A204.1 (cell line): ENCODE results near the gene NFKBIA.
A peak's percentile ranks its signal among the peaks of the same experiment; 100 is the strongest.
"Not testable (repeated sequence)": the region's sequence is repeated elsewhere in the genome, so short reads cannot be mapped to it uniquely, and the experiment has no call there.

Source experiments
- FAIRE-seq: peaks from 2 replicates; lab custom pipeline; 2012; peaks lifted over from hg19 to GRCh38; lab: Jason Lieb, UNC

NFKBIA gene

DNA sequence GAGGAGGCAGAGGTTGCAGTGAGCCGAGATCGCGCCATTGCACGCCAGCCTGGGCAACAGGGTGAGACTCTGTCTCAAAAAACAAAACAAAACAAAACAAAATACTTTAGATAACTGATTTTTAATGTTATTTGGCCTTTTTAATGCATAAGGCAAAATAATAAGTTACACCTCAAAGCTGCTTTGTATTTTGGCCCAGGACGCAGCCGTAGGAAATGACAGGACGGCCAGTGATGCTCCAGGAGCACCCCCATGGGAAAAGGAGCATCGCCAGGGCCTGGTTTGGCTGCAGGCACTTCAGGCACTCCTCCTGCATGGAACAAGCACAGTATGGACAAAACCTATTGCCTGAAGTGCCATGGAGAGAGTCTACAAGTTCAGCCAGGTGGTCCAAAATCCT lies 3.5 kb upstream of the NFKBIA start:
- no peak for FAIRE-seq

DNA sequence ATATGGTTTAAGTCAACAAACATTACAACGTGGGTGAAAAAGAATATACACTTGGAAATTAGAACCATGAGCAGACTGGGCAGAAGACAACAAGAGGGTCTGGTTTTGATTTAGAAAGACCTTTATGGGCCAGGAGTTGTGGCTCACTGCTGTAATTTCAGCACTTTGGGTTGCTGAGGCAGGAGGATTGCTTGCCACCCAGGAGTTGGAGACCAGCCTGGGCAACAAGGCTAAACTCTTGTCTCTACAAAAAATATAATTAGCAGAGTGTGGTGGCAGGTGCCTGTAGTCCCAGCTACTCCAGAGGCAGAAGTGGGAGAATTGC lies 2.7 kb upstream of the NFKBIA start:
- no peak for FAIRE-seq

DNA sequence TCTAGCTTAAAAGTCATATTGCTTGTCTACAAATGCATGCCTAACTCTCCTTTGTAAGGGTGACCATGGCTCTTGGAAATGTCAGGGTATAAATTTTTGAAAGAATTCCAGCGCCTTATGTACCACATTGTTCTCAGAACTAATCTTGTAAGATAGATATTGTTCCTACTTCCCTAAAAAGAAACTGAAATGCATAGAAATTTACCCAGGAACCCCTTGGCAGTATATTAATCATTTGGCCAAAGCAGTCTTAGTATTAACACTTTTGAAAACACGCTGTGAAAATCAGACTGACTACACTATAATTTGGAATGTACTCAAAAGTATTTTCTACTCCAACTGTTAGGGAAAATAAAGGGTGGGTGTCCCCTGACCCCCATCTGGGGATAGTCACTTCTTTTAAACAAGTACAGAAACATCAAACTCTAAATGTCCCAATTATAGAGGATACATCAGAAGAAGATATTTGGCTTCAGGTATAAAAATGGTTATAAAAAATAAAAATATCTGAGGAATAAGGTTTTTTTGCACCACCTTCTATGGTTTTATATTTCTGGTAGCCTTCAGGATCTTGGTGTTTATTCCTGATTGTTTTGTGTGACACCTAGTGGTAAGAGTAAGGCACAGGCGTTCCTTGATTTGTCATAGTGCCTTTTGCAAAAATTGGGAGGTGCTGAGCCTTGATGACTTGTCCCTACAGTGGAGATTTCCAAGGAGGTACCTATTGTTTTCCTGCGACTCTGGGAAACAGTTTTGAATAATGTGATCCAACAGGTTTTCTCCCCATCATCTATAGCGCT lies 2.2 kb upstream of the NFKBIA start:
- peak; percentile 83 for FAIRE-seq

DNA sequence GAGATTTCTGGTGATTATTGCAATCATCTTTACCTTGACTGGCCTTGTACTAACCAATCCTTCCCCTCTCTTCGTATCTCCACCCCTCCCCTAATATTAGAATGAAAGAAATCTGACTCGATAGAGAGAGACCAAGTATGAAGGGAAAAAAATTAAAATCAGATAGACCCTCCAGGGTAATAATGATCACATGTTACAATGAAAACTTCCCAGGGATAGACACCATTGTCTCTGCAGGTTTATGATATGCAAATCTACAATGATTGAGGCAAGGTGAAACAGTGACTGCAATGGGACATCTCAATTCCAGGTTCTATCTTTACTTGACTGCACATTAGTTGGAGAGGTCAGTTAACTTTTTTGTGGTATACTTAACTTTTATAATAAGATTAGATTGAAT lies 1.5 kb upstream of the NFKBIA start:
- FAIRE-seq: no peak

DNA sequence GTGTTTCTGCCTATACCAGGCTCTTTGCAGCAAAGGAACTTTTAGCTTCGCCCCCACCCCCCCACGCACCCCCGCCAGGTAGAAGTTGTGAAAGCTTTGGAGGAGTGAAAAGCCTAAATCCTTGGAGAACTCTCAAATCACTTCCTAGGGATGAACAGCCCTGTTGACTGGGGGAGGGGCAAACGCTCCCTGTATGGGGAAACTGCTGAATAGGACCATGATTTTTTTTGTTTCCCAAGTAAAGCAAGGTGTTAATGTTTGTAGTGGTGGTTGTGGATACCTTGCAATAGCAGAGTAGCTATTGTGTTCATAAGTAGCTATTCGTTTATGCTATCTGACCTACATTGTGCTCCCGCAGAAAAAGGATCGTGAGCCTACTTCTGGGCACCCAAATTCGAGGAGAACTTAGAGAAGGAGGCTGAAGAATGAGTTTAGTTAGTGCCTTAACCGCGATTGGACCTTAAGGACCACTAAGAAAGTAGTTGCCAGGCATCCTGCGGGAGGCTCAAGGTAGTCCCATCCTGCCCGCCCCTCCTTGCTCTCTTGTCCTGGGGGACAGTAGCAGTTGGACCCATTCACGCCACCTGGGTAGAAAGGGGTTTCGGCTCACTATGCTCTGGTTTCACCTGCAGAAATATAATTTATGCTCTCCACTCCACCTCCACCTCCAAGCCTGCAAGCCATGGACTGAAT lies 901 bp upstream of the NFKBIA start:
- FAIRE-seq: no peak

DNA sequence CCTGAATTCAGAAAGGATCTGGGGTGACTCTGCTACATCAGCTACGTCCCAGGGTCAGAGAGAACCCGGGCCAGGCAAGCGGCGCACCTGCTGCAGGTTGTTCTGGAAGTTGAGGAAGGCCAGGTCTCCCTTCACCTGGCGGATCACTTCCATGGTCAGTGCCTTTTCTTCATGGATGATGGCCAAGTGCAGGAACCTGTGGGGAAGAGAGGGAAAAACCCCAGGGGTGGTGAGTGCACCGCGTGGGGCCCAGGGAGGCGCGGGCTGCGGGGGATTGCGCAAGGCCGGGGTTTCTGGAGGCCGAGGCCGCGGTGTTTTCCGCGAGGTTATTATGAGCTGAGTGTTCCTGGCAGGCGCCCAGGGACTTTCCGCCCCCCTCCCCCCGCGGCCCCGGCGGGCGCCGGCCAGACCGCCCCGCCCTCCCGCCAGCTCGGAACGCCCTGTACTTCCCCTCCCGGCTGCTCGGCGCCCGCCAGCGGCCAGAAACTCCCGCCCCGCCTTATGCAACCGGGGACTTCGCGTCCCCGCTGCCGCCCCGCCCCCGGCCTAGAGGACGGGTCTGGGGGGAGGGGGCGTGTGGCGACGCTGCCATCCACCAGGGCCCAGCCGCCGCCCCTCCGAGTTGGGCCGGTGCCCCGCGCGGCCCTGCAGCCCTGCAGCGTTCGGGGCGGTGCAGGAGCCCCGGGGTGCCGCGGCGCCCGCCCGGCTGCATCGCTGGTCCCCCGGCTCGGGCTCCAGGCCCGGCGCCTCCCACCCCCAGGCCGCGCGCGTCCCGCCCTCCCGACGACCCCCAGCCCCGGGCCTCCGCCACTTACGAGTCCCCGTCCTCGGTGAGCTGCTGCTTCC lies 723 bp downstream of the NFKBIA start:
- FAIRE-seq: no peak

DNA sequence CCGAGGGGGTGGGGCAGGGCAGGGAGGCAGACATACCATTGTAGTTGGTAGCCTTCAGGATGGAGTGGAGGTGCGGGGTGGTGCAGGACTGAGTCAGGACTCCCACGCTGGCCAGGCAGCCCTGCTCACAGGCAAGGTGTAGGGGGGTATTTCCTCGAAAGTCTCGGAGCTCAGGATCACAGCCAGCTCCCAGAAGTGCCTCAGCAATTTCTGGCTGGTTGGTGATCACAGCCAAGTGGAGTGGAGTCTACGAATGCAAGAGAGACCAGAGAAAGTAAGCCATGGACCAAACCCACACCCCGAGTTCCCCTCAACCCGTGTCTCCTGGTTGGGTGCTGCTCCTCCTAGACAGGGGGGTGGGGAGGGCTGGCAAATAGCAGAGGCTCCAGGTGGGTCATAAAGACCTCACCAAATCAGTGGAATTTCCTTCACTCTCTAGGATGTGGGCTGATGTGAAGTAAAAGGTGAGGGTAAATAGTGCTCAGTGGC lies 1.4 kb downstream of the NFKBIA start:
- no peak for FAIRE-seq

DNA sequence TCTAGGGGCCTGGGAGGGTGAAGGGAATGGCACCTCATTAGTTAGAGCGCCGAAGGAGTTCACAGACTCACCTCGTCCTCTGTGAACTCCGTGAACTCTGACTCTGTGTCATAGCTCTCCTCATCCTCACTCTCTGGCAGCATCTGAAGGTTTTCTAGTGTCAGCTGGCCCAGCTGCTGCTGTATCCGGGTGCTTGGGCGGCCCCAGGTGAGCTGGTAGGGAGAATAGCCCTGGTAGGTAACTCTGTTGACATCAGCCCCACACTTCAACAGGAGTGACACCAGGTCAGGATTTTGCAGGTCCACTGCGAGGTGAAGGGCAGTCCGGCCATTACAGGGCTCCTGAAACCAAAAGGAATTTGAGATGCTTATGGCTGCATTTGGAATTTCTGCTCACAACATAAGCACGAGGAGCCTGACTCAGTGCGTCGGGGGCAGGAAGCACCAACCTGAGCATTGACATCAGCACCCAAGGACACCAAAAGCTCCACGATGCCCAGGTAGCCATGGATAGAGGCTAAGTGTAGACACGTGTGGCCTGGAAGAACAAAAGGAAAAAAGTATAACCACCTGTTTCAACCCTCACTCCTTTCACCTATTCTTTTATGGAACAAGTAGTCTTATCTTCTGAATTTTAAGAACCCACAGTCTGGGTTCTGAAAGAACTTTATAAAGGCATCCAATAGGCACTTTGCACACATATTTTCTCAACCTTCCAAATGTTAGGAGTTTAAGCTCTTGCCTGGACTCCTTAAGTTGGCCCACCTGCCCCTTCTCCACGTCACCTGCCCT lies 2.0 kb downstream of the NFKBIA start:
- no peak for FAIRE-seq

DNA sequence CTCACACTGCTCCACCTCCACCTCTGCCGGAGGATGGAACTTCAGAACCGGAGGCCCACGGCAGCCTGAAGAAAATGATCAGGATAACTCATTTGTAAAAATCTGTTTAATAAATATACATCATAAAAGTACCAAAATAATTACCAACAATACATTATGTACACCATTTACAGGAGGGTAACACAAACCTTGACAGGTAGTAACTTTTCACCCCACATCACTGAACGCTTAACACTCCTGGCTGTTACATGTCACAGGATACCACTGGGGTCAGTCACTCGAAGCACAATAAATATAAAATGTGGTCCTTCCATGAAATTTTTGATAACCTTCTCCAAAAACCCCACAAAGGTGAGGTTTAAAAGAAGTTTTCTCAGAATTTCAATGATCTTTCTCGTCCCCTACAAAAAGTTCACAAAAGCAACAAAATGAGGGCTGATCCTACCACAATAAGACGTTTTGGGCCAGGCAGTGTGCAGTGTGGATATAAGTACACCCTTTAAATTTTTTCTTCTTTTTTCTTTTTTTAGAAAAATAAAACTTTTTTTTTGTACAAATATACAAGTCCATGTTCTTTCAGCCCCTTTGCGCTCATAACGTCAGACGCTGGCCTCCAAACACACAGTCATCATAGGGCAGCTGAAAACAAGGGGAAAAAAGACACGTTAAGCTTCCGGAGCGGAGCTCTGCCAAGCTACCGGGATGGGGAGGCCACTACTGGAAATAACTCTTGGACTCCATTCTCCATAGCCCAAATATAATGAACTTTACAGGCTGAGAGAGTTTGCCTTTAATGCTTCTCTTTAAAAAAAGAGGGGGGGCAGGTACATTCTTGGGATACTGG lies 2.9 kb downstream of the NFKBIA start:
- FAIRE-seq: no peak

DNA sequence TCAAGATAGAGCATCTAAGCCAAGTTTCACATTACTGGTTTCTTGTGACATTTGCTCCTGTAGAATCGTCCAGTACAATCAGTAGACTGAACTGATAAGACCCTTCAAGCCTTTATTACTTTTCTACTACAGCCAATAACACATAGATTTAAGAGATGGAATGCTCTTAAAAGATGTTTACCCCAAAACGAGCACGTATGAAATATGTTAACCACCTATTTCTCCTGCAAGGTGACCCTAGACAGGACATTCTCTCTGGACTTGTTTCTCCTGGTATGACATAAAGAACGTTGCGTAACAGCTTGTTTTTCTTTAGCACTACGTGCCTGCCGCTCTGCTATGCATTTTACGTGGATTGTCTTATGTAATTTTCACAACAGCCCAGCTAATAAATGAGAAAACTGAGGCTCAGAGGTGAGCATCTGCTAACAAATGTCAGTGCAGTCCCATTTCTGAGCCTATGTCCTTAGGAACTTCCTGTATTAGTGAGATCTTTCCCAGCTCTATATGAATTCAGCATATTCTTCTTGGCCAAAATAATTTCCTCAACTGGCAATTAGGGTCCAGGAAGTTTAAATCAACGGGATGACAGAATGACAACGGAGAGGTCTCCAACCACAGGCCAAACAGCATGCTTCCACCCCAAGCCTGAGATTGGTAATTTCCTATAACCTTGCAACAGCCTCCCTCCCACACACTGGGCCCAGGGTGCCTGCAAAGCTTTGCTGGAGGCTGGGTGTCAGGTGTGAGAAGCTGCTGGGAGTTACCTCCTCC lies 3.7 kb downstream of the NFKBIA start:
- no peak for FAIRE-seq

DNA sequence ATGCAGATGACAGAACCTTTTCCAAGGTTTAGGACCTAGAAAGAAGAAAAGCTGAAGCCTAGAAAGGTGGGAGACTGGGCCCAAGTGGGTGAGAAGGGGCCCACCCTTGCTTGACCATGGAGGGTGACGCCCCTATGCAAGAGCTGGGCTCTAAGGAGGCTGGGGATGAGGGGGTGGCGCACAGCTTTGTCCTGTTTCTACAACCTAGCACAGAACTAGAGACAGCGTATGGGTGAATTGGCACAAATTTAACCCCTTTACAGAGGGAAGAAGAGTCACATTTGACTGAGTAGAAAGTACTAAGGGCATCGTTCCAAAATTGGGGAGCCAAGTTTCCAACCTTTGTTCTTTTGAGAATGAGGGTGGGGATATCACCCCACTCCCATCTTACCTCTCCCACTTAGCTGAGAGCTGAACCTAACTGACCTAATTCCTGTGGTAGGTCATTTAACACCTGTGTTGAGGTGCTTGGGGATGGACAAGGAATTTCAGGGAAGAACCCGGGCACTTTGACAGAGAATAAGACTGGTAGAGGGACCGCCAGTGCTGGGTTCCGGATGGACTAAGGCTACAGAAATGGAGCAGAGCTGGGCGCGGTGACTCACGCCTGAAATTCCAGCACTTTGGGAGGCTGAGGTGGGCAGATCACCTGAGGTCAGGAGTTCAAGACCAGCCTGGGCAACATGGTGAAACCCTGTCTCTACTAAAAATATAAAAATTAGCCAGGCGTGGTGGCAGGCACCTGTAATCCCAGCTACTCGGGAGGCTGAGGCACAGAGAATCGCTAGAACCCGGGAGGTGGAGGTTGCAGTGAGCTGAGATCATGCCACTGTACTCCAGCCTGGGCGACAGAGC lies 5.2 kb downstream of the NFKBIA start:
- no peak for FAIRE-seq

DNA sequence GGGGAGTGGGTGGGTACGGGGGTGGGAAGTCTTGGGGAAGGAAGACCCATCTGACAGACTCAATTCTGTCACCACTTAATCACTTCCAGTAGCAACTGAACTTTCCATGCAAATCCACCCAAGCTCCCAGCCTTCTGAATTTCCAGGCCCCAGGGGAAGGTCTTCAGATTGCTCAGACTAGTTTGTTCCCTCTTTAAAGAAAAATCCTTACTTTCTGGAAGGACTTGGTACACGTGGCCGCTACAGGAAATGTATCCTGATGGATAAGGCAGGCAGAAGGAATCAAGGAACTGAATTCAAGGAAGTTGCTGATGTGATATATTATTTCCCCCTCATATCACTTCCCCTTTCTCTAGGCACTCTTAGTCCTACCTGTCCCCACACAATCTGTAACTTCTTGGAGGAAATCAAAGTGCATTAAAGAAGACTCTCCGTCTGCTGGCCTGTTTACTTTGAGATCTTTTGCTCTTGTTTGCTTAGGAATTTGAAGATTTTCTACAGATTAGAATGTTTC lies 6.4 kb downstream of the NFKBIA start:
- FAIRE-seq: no peak

DNA sequence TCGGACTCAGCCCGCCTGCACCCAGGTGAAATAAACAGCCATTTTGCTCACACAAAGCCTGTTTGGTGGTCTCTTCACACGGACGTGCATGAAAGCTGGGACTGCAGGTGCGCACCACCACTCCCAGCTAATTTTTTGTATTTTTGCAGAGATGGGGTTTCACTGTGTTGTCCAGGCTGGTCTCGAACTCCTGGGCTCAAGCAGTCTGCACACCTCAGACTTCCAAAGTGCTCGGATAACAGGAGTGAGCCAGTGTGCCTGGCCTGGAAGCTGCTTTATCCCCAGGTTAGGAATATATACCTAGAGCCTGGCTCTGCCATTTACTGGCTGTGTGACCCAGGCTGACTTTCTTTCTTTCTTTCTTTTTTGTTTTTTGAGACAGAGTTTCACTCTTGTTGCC lies 7.9 kb downstream of the NFKBIA start:
- not testable (repeated sequence) for FAIRE-seq

DNA sequence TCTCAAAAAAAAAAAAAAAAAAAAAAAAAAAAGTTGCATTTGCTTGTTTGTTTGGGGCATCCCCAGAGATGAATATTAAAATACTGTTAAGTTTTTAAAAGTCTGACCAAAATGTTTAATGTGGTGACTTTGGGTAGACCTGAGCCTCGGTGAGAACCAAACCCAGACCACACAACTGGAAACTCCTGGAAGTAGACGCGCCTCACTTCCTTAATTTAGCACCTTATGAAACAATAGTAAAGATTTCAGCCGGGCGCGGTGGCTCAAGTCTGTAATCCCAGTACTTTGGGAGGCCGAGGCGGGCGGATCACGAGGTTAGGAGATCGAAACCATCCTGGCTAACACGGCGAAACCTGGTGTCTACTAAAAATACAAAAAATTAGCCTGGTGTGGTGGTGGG lies 9.3 kb downstream of the NFKBIA start:
- FAIRE-seq: no peak

DNA sequence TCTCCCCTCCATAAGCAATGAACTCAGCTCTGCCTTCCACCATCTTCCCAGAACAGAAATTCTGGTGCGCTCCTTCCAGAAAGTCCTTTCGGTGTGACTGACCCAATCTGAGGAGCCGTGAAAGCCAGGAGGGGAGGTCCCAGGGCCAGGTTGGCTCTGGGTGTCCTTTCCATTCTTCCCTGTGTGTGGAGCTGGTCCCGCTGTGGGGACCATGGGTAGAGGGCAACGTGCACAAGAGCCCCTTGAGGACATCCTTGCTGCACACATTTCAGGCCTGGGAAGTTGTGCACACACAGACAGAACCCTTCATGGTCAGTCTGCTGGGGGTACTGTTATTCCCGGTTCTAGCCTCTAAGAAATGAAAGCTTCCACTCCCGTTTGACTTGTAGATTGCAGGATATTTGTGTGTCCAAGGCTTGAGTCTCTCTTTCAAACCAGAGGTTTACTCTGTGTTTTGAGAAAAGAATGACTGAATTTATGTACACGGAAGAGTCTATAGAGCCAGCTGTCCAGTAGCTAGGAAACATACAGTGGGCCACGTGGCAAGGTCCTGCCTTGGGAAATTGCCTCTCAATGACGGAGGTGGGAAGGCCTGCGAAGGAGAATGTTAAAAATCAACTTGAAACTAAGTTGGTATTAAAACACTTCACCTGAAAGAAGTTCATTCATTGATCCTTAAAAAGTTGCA lies 10.1 kb downstream of the NFKBIA start:
- no peak for FAIRE-seq

DNA sequence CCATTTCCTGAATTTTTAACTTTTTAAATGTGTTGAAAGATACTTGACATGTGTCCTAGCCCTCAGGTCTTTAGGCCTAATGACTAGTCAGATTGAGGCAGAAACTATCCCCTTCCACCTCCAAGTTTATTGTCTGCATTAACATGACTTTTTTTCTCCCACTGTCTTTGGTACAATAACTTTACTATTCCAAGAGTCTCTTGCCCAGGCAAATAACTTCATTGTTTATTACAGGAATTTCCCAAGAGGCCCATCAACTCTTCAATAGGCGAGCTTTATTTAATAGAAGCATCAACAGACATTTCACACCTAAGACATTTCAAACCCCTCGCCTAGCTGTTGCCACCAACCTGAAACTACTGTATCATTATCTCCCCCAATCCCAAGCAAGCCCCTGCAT lies 10.7 kb downstream of the NFKBIA start:
- no peak for FAIRE-seq

DNA sequence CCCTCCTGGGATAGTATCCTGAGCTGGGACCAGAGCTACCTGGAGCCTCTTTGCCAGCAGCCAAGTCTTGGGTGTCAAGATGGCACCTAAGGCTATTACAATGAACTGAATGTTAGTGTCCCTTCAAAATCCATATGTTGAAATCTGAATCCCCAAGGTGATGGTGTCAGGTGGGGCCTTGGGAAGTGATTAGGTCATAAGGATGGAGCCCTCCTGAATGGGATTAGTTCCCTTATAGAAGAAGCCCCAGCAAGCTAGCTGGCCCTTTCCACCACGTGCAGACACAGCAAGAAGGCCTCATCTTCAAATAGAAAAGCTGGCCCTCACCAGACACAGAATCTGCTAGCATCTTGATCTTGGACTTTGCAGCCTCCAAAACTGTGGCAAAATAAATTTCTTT lies 12.4 kb downstream of the NFKBIA start:
- FAIRE-seq: no peak

DNA sequence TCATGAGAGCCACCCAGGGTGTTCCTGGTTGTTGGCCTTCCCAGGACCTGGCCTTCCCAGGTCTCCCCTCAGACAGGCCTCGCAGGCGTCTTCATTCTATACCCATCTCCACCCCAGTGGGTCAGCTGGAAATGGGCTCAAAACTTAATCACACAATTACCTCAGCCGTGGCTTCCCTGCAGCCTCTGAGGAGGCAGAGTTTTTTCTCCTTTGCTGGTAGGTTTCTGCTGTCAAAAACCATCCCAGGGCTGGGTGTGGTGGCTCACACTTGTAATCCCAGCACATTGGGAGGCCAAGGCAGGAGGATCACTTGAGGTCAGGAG lies 13.2 kb downstream of the NFKBIA start:
- no peak for FAIRE-seq
